HEK293T (cell line): ENCODE results near the gene ZNF772.

Experiments used
- CTCF ChIA-PET: fragments of 350-600 bp; formaldehyde crosslinking; extraction: SDS; loops from one replicate; lab custom pipeline; 2021; ENCODE audit warnings: antibody characterized with exemption, inconsistent platforms; lab: Yijun Ruan, JAX
- POLR2A ChIA-PET: fragments of 350-600 bp; formaldehyde crosslinking; extraction: SDS; loops from one replicate; lab custom pipeline; 2020; ENCODE audit warnings: antibody characterized with exemption, inconsistent platforms; lab: Yijun Ruan, JAX
- DNase-seq: peaks from one replicate; pipeline ENCODE4 v3.0.0; 2012; ENCODE audit warnings: mixed read lengths; ENCODE audit errors: extremely low spot score
- ARNT ChIP-seq: fragments of 450-650 bp; IDR thresholded peaks from 2 replicates; pipeline ENCODE4 v1.6.1; 2017; ENCODE audit warnings: mild to moderate bottlenecking
- BHLHE40 ChIP-seq: fragments of 450-650 bp; IDR thresholded peaks from 2 replicates; pipeline ENCODE4 v1.6.1; 2016; ENCODE audit warnings: mild to moderate bottlenecking, moderate library complexity, borderline replicate concordance
- CTBP1 ChIP-seq: fragments of 450-650 bp; IDR thresholded peaks from 2 replicates; pipeline ENCODE4 v1.6.1; 2016; ENCODE audit warnings: borderline replicate concordance
- ELF4 ChIP-seq: fragments of 450-650 bp; IDR thresholded peaks from 2 replicates; pipeline ENCODE4 v1.6.1; 2017; ENCODE audit warnings: antibody characterized with exemption
- FOXA1 ChIP-seq: fragments of 450-650 bp; IDR thresholded peaks from 2 replicates; pipeline ENCODE4 v1.6.1; 2016; ENCODE audit warnings: mild to moderate bottlenecking
- FOXK2 ChIP-seq: fragments of 450-650 bp; IDR thresholded peaks from 2 replicates; pipeline ENCODE4 v1.6.1; 2016; ENCODE audit warnings: mild to moderate bottlenecking
- FOXM1 ChIP-seq: fragments of 450-650 bp; IDR thresholded peaks from 2 replicates; pipeline ENCODE4 v1.6.1; 2017; ENCODE audit warnings: mild to moderate bottlenecking, borderline replicate concordance
- HDGF ChIP-seq: fragments of 450-650 bp; IDR thresholded peaks from 2 replicates; pipeline ENCODE4 v1.6.1; 2017; ENCODE audit warnings: antibody characterized with exemption, borderline replicate concordance
- L3MBTL2 ChIP-seq: fragments of 450-650 bp; conservative IDR thresholded peaks from 2 replicates; pipeline ENCODE4 v1.6.1; 2016; ENCODE audit warnings: mild to moderate bottlenecking
- LEF1 ChIP-seq: fragments of 450-650 bp; IDR thresholded peaks from 2 replicates; pipeline ENCODE4 v1.6.1; 2017; ENCODE audit warnings: mild to moderate bottlenecking, borderline replicate concordance
- NFRKB ChIP-seq: fragments of 450-650 bp; IDR thresholded peaks from 2 replicates; pipeline ENCODE4 v1.6.1; 2016; ENCODE audit warnings: mild to moderate bottlenecking, moderate library complexity
- SP1 ChIP-seq: fragments of 450-650 bp; IDR thresholded peaks from 2 replicates; pipeline ENCODE4 v1.6.1; 2017
- SUZ12 ChIP-seq: fragments of 450-650 bp; IDR thresholded peaks from 2 replicates; pipeline ENCODE4 v1.6.1; 2016; ENCODE audit warnings: mild to moderate bottlenecking
- TARDBP ChIP-seq: fragments of 450-650 bp; IDR thresholded peaks from 2 replicates; pipeline ENCODE4 v1.6.1; 2016
- ZNF384 ChIP-seq: fragments of 450-650 bp; IDR thresholded peaks from 2 replicates; pipeline ENCODE4 v1.6.1; 2016
- TF ChIP-seq, protein P1 (sequence below): fragments of 450-650 bp; IDR thresholded peaks from 2 replicates; pipeline ENCODE4 v1.6.1; 2016

Gene ZNF772

DNA sequence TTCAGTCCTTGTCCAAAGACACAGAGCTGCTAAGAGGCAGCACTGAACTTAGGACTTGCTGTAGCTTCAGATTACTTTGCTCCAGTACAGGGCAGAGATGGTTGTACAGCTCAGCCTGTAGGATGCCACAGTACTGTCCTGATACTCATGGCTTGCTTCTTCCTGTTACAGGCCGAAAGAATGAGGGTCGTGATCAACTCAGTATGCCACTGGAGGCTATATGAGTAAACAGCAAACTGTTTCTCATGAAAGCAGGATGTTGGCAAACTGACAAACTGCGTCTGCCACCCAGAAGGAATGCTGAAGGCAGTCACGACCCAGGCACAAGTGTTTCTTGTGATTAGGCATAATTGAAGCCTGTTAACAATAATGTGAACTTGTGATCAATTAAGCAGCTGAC lies 39.4 kb downstream of the ZNF772 start:
- no peak for DNase-seq
- TF ChIP-seq FOXK2 (no peak), TARDBP (no peak), ELF4 (no peak), CTBP1 (no peak), FOXA1 (no peak), LEF1 (no peak), SUZ12 (no peak), HDGF (no peak), BHLHE40 (no peak), ZNF384 (no peak), SP1 (no peak)
- TF ChIP-seq, protein P1, sequence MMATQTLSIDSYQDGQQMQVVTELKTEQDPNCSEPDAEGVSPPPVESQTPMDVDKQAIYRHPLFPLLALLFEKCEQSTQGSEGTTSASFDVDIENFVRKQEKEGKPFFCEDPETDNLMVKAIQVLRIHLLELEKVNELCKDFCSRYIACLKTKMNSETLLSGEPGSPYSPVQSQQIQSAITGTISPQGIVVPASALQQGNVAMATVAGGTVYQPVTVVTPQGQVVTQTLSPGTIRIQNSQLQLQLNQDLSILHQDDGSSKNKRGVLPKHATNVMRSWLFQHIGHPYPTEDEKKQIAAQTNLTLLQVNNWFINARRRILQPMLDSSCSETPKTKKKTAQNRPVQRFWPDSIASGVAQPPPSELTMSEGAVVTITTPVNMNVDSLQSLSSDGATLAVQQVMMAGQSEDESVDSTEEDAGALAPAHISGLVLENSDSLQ, result no peak
- CTCF ChIA-PET, result no interaction called here
- POLR2A ChIA-PET, result no interaction called here

DNA sequence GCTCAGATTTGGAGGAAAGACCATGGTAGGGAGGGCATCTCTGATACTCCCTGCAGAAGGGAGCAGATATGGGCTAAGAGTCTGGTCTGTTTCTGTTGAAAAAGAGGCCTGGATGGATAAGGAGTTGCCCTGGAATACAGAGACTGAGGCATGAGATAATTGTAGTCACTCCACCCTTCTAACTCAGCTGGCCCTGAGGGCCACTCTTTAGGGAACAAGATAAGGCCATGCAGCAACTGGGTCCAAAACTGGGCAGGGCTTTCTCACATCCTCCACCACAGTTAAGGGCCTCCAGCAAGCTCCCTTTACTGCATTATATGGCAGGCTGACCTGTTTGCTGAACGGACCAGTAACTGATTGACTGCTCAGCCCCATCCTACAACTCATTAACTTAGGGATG lies 40.9 kb downstream of the ZNF772 start:
- no peak for TF ChIP-seq FOXK2
- no peak for TF ChIP-seq FOXM1
- no peak for TF ChIP-seq TARDBP
- no peak for TF ChIP-seq ARNT
- no peak for TF ChIP-seq HDGF
- TF ChIP-seq FOXA1, result no peak
- TF ChIP-seq BHLHE40, result no peak
- no peak for TF ChIP-seq CTBP1
- TF ChIP-seq ELF4, result no peak
- TF ChIP-seq L3MBTL2, result no peak
- no peak for TF ChIP-seq SUZ12
- no peak for TF ChIP-seq LEF1
- ChIA-PET POLR2A (interaction anchor here (1.0 kb wide), 1 partner anchor 10 kb away, joined by 3 read pairs; no protein-coding TSS in a partner anchor), CTCF (no interaction called here)
- no peak for DNase-seq

DNA sequence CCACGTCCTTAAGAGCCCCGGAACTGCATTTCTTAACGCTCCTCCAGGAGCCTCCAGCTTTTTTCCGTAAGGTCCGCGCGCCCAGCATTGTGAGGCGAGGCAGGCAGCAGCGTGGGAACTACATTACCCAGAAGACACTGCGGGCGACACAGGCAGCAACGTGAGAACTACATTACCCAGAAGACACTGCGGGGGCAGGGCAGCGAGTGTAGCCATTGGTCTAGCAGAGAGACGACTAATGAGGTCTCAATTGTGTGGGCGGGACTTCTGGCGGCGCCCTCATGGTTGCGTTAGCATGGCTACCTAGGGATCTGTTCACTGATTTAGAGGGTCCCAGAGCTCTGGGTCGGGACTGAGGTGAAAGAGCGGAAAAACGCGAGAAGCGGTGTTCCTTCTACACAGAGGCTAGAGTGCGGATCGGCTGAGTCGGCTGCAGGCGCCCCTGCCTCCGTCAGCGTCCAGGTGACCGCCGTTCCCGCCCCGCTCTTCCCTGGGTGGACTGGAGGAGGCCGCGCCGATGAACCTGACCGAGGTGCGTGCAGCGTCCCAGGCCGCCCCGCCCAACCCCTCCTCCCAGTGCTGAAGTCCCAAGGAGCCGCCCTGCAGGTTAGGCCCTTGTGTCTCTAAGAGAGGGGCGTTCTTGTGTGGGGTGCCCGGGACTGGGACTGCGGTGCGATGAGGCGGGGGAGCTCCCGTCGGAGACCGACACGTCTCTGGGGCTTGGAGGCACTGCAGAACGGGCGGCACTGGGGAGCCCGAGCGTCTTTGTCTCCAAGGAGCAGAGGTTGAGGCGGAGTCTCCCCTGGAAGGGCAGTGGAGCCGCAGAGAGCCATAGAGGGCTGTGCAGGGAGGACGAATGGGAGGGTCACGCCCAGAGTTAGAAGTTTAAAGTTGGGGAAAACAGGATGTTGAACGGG lies 42.0 kb downstream of the ZNF772 start, which contains the start of gene ZNF749:
Gene ZNF749, plus strand, starts transcription at position 264 of the 917 bp plus-strand sequence. Its CDS starts 254 bp downstream, at position 518.
- CTCF ChIA-PET, result no interaction called here
- peak; percentile 96 for DNase-seq
- POLR2A ChIA-PET, result interaction anchor here (0.8 to 1.2 kb wide), 5 partner anchors 24 to 247 kb away, joined by 3 to 4 read pairs (median 4); partner anchors contain the start of genes ZNF17, ZNF548 and ZNF551
- no peak for TF ChIP-seq ZNF384
- no peak for TF ChIP-seq BHLHE40
- TF ChIP-seq, protein P1, result peak; percentile 88
- TF ChIP-seq FOXK2, result no peak
- TF ChIP-seq NFRKB, result no peak
- no peak for TF ChIP-seq HDGF
- TF ChIP-seq ELF4, result peak; percentile 58
- no peak for TF ChIP-seq FOXA1
- no peak for TF ChIP-seq ARNT
- TF ChIP-seq FOXM1, result no peak
- no peak for TF ChIP-seq TARDBP
- peak; percentile 84 for TF ChIP-seq L3MBTL2
- TF ChIP-seq CTBP1, result no peak
- no peak for TF ChIP-seq LEF1
- no peak for TF ChIP-seq SP1
- peak; percentile 68 for TF ChIP-seq SUZ12

DNA sequence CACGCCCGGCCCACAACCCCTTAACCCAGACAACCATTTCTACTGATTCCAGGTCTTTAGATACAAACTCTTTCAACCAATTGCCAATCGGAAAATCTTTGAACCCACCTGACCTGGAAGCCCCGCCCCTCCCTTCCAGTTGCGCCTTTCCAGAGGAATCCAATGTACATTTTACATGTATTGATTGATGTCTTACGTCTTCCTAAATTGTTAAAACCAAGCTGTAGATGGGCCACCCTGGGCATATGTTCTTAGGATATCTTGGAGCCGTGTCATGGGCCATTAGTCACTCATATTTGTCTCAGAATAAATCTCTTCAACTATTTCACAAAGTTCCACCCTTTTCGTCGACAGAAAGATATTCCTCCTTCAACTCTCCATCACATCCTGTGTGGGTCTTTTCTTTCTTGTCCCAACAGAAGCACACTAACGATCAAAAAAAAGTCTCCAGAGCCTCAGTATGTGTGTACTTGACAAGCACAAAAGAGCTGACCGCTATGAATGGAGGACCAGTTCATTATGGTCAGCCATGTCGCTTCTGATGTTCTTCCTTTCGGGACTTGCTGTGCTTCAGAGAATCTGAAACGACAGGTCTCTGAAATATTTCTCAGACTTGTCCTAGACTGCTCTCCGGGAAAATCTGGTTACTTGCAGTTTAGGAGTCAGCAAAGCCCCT lies 42.8 kb downstream of the ZNF772 start:
- POLR2A ChIA-PET, result interaction anchor here (0.8 to 1.2 kb wide), 5 partner anchors 23 to 248 kb away, joined by 3 to 4 read pairs (median 4); partner anchors contain the start of genes ZNF17, ZNF548 and ZNF551
- CTCF ChIA-PET, result no interaction called here
- TF ChIP-seq BHLHE40 (no peak), HDGF (no peak), L3MBTL2 (no peak), ZNF384 (no peak), FOXK2 (no peak), SUZ12 (no peak), FOXM1 (no peak), FOXA1 (no peak)
- TF ChIP-seq, protein P1, result no peak

DNA sequence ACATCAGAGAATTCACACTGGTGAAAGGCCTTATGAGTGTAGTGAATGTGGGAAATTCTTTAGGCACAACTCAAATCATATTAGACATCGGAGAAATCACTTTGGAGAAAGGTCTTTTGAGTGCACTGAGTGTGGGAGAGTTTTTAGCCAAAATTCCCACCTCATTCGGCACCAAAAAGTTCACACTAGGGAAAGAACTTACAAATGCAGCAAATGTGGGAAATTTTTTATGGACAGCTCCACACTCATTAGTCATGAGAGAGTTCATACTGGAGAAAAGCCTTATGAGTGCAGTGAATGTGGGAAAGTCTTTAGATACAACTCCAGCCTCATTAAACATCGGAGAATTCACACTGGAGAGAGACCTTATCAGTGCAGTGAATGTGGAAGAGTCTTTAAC lies 56.3 kb downstream of the ZNF772 start:
- POLR2A ChIA-PET, result no interaction called here
- TF ChIP-seq ZNF384 (no peak), HDGF (no peak)
- TF ChIP-seq, protein P1, result no peak
- CTCF ChIA-PET, result no interaction called here
- DNase-seq, result no peak

More for the DNA sequence above, 42.8 kb downstream of the ZNF772 start:
- DNase-seq, result no peak
